ENCODE results near the gene P2RY11.

DNA sequence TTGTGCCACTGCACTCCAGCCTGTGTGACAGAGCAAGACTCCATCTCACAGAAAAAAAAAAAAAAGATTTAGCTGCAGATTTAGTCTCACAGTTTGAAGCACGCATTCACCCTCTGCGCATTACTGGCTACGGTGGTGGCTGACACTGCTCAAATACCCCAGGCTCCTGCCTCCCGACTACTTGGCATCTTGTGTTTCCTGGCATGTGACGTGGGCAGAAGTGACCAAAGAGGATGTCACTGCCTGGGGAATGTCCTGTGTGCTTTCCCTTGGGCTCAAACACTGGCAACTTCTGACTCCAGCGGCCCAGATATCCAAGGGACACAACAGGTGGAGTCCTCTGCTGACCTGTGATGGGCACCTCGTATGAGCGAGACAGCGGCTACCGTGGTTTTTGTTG lies 32.9 kb downstream of the P2RY11 start:
- TF ChIP-seq CTCF (IDR thresholded peaks at IDR 0.05; ENCODE audit: low read length) = no peak
- TF ChIP-seq EZH2phosphoT487 (IDR thresholded peaks at IDR 0.05; ENCODE audit: low read length) = no peak
